SK-N-SH (cell line): ENCODE data around the gene NOTCH1.

Experiments used
- CTCF ChIP-seq: fragments of 200-600 bp; sonication (generic); IDR thresholded peaks from 2 replicates; pipeline ENCODE4 v1.6.1; 2017; ENCODE audit warnings: antibody characterized with exemption, mild to moderate bottlenecking, moderate library complexity
- NFIC ChIP-seq: IDR thresholded peaks from 2 replicates; pipeline ENCODE4 v1.4.0; 2012; ENCODE audit warnings: borderline replicate concordance
- SIN3A ChIP-seq: IDR thresholded peaks from 2 replicates; pipeline ENCODE4 v1.6.1; 2012; ENCODE audit warnings: low read depth, mild to moderate bottlenecking, low read length, moderate library complexity, borderline replicate concordance
- SMC3 ChIP-seq: IDR thresholded peaks from 2 replicates; pipeline ENCODE4 v1.6.1; 2012; ENCODE audit warnings: low read depth, low read length, improper control_type of control experiment
- TF ChIP-seq, protein P1 (sequence below): fragments of 150-350 bp; IDR thresholded peaks from 2 replicates; pipeline ENCODE4 v1.6.1; 2017; ENCODE audit warnings: antibody characterized with exemption, low read length, low read depth, borderline replicate concordance

DNA sequence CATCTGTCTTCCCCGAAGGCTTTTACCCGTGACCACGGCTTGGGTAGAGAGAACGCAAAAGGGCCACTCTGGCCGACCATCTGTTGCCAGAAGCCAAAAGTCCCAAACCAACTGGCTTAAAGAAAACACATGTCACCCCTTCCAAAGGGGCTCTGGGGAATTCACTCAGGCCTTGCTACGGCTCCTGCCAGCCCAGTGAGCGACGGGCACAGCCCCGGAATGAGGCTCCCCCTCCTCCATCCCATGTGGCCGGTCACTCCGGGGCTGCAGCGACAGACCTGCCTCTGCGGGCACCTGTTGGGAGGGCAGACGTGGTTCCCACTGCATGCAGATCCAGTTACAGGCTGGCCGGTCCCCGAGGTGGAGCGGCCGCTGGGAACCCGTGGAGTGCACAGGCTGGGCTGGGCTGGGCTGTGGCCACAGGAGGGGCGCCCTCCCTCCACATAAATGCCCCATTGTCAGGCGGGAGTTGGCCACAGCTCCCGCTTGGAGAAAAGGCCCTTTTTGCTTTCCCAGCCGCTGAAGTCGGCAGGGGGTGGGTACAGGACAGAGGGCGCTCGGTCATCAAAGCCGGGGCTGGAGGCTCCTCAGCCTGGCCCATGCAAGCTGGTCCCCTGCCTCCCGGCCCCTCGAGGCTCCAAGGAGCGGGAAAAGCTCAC, 19.9 kb downstream of the NOTCH1 start:
- TF ChIP-seq CTCF: no peak
- TF ChIP-seq SMC3: no peak
- TF ChIP-seq NFIC: no peak
- TF ChIP-seq, protein P1, sequence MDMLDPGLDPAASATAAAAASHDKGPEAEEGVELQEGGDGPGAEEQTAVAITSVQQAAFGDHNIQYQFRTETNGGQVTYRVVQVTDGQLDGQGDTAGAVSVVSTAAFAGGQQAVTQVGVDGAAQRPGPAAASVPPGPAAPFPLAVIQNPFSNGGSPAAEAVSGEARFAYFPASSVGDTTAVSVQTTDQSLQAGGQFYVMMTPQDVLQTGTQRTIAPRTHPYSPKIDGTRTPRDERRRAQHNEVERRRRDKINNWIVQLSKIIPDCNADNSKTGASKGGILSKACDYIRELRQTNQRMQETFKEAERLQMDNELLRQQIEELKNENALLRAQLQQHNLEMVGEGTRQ: no peak
- TF ChIP-seq SIN3A: no peak
